ENCODE results near the gene BCAN. TPM values are rescaled to one million over a fixed set of nuclear protein-coding genes. Genes with fewer than 3 reads are reported as not detected.
"Not testable (repeated sequence)": the region's sequence is repeated elsewhere in the genome, so short reads cannot be mapped to it uniquely, and the experiment has no call there.

Gene BCAN
- total RNA-seq, 1 experiment from 2014 or later = not detected

DNA sequence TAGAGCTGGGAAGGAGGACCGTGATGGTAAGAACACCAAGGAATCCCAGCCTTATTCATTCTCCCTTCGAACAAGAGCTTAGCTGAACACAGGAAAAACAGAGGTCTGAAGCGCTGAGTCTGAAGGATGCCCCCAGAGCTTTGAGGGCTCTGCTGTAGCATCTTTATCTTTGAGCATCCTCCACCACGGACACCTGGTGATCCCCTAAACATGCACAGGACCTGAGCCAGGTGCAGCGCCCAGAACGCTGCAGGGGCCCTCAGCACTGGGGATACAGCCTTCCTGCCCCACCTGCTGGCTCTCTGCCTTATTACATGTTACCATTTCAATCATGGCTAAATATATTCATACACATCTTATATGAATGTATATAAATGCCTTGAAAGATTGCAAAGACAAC, 32.9 kb upstream of the BCAN start:
- DNase-seq (ENCODE audit: low read depth) = no peak
- in situ Hi-C loops (cut with HindIII; ENCODE audit: low pct_unique_long_range_greater_than_20kb, low sequenced_read_pairs) = no loop called here

DNA sequence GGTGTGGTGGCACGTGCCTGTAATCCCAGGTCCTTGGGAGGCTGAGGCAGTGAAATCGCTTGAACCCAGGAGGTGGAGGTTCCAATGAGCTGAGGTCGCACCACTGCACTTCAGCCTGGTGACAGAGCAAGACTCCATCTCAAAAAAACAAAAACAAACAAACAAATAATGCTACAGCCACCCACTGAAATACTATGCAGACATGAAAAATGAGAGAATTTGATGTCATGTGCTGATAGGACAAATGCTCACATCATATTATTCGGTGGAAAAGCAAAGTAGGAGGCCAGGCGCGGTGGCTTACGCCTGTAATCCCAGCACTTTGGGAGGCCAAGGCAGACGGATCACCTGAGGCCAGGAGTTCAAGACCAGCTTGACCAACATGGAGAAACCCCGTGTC, 31.8 kb upstream of the BCAN start:
- in situ Hi-C loops (cut with HindIII; ENCODE audit: low pct_unique_long_range_greater_than_20kb, low sequenced_read_pairs); DNase-seq (ENCODE audit: low read depth): not testable (repeated sequence)

DNA sequence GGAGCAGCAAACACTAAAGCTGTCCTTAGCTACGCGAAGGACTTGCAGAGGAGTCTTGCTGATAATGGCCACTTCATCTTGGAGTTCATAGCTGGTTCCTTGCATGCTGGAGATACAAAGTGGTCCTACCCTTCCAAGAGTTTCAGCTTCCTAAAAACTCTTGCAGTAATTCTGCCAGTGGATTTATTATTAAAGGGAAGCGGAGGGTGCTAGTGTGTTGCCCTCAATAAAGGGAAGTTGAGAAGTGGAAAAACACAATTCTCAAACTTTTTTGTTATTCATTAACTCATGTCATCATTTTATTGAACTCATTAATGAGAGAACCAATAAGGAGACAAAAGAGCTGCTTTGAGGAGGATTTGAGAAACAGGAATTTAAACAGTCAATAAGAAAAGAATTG, 29.3 kb upstream of the BCAN start:
- in situ Hi-C loops (cut with HindIII; ENCODE audit: low pct_unique_long_range_greater_than_20kb, low sequenced_read_pairs) = no loop called here
- DNase-seq (ENCODE audit: low read depth) = no peak

DNA sequence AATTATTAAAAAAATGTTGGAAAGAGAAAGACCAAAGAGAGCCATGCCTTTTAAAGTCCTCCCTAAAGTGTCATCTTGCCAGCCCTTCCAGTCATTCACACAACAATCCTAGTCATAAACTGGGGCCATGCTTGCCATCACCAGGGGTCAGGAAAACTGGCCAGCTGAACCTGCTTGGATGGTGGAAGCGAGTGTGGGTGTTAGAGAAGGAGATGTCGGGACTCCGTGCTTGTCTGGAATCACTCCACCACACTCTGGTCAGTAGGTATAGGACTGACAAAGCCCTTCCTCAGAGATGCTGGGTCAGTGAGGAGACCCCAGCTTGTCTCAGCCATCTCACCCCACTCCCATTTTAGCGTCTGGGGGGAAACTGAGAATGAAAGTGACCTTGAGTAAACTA, 26.0 kb upstream of the BCAN start:
- in situ Hi-C loops (cut with HindIII; ENCODE audit: low pct_unique_long_range_greater_than_20kb, low sequenced_read_pairs) = no loop called here
- no peak for DNase-seq (ENCODE audit: low read depth)

DNA sequence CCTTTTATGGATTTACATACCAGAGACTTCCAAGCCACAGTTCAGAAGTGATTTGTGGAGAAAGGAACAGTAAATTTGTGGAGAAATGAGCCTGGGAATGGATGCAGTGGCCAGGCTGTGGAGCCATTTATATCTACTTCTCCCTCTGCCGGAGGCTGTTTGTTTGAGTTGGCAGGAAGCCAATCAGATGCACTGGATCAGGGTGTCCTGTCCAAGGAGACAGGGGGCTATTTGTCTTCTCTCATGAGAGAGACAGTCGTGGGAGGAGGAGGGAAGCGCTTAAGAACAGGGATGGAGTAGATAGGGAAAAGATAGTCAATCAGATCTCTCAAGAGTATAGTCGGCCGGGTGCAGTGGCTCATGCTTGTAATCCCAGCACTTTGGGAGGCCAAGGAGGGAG, 25.5 kb upstream of the BCAN start:
- in situ Hi-C loops (cut with HindIII; ENCODE audit: low pct_unique_long_range_greater_than_20kb, low sequenced_read_pairs) = no loop called here
- DNase-seq (ENCODE audit: low read depth) = peak; percentile 54

DNA sequence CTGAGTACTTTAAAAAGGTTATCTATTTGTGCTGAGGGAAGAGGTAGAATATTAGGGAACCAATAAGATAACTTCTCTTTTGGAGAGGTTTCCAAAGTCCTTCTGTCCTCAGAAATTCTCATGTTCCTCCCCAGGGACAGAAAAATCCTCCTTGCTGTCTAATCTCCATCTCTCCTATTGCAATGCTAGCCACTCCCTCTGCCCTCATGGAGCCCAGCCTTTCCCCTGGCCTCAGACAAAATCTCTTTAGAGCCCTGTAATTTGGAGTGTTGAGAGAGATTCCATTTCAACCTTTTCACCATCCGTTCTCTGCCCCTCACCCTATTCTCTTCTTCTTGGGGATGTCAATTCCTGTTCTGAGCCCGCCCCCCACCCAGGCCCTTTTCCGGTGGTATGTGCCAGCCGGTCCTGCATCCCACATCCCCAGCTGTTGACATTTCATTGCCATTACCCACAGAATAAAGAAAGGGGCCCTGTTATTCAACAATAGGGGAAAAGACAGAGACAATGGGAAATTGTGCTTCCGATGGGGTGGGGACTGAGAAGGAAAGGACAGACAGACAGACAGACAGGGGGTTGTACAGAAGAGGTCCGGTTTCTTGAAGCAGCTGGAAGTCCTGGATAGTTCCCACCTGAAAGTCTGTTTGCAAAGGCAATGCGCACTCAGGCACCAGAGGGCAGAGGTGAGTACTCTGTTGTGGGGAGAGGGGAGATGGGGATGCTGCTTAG, 22.9 kb upstream of the BCAN start, which contains the start of gene HAPLN2:
TSS of gene HAPLN2 (plus strand) at position 563 of the 729 bp plus-strand sequence. CDS start 4,076 bp downstream, outside the sequence.
- in situ Hi-C loops (cut with HindIII; ENCODE audit: low pct_unique_long_range_greater_than_20kb, low sequenced_read_pairs) = no loop called here
- no peak for DNase-seq (ENCODE audit: low read depth)

DNA sequence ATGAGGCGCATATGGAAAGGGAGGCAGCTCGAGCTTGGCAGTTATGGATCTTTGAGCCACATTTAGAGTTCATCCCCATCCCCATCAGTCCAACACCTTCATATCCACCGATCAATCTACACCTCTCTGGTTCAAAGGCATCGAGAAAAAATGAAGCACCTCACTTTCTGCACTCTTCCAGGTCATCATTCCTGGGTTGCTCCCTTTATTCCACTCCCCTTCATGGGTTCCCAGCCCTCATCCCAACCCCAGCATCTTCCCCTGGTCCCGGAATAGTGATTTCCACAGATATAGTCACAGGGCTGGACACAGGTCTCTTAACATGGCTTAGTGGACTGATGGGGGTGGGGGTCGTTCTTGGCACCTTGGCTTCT, 22.3 kb upstream of the BCAN start:
- no peak for DNase-seq (ENCODE audit: low read depth)
- in situ Hi-C loops (cut with HindIII; ENCODE audit: low pct_unique_long_range_greater_than_20kb, low sequenced_read_pairs) = no loop called here

DNA sequence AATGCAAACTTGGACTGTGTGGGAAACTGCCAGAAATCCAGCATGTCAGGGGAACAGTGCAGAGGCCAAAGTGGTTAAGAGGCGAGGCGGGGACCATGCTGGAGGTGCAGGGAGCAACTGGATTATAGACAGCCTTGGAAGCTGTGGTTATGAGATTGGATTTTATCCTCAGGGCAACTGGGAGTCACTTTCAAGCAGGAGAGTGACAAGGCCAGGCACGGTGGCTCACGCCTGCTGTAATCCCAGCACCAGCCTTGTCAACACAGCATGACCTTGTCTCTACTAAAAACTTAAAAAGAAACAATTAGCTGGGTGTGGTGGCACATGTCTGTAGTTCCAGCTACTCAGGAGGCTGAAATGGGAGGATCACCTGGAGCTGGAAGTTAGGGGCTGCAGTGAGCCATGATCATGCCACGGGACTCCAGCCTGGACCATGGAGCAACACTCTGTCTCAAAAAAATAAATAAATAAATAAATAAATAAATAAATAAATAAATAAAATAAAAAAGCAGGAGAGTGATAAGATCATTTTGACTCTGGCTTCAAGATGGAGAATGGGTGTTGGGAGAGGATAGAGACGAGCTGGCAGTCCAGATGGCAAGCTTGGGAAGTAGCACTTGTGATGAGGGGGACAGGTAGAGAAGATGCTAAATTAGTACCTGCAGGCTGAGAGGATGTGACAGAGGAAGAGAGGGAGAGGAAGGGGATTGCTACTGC, 19.2 kb upstream of the BCAN start:
- in situ Hi-C loops (cut with HindIII; ENCODE audit: low pct_unique_long_range_greater_than_20kb, low sequenced_read_pairs) = no loop called here
- DNase-seq (ENCODE audit: low read depth) = no peak

DNA sequence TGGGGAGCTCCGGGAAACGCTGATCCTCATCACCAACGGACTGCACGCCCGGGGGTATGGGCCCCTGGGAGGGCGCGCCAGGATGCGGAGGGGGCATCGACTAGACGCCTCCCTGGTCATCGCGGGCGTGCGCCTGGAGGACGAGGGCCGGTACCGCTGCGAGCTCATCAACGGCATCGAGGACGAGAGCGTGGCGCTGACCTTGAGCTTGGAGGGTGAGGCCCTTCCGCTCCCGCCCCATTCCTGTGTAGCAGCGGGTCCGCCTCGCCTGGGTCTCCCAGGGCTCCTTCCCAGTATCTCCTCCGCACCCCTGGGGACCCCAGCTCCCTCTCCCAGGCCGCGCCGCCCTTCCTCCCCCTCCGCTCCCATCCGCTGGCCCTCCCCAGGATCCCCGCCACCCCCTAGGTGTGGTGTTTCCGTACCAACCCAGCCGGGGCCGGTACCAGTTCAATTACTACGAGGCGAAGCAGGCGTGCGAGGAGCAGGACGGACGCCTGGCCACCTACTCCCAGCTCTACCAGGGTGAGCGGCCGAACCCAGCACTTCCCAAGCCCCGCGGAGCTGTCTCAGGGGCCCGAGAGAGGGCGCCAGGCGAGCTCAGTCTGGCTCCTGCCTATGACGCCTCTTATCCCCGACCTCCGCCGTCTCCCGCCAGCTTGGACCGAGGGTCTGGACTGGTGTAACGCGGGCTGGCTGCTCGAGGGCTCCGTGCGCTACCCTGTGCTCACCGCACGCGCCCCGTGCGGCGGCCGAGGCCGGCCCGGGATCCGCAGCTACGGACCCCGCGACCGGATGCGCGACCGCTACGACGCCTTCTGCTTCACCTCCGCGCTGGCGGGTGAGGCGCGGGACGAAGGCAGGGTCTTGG, 17.7 kb upstream of the BCAN start:
- peak; percentile 35 for DNase-seq (ENCODE audit: low read depth)
- in situ Hi-C loops (cut with HindIII; ENCODE audit: low pct_unique_long_range_greater_than_20kb, low sequenced_read_pairs) = no loop called here

DNA sequence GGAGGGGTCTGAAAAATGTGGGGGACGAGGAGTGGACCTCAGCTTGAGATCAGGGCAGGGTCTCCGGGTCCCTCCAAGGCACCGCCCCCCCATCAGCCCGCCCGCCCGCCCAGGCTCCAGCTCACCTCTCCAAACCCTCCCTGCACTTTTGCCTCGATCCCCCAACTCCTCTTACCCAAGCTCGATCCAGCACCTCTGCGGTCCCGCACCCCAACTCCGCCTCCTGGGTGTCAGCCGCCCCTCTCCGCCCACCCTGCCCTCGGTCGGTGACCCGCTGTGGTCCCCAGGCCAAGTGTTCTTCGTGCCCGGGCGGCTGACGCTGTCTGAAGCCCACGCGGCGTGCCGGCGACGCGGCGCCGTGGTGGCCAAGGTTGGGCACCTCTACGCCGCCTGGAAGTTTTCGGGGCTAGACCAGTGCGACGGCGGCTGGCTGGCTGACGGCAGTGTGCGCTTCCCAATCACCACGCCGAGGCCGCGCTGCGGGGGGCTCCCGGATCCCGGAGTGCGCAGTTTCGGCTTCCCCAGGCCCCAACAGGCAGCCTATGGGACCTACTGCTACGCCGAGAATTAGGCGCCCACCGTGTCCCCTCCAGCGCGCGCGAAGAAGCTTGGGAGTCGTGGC, 17.0 kb upstream of the BCAN start:
- DNase-seq (ENCODE audit: low read depth) = no peak
- in situ Hi-C loops (cut with HindIII; ENCODE audit: low pct_unique_long_range_greater_than_20kb, low sequenced_read_pairs) = no loop called here

DNA sequence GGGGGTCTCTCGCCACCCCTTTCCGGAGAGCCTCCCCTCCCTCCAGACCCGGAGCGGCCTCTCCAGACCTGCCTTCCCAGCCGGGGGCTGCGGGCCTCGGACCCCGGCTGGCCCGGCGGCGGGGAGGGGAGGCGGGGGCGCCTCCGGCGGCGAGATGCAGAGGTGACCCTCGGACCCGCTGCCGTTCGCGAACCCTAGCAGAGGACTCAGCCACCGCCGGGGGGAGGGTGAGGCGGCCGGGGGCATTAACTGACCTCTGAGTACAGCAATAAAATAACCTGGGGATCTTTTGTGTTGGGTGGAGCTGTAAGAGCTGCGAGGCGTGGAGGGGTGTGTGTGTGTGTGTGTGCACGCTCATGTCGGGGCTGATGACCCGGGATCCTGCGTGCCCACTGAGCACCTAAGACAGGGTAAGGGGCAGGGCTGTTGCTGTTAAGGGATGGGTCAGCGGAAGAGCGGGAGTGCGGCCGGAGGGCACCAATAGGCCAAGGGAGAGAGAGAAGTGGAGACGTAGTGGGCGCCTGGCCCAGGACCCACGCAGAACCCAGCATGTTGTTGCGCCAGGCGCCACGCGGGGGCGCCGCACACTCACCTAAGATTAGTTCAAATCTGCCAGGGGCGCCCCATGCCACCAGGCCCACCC, 16.4 kb upstream of the BCAN start:
- in situ Hi-C loops (cut with HindIII; ENCODE audit: low pct_unique_long_range_greater_than_20kb, low sequenced_read_pairs) = no loop called here
- no peak for DNase-seq (ENCODE audit: low read depth)

DNA sequence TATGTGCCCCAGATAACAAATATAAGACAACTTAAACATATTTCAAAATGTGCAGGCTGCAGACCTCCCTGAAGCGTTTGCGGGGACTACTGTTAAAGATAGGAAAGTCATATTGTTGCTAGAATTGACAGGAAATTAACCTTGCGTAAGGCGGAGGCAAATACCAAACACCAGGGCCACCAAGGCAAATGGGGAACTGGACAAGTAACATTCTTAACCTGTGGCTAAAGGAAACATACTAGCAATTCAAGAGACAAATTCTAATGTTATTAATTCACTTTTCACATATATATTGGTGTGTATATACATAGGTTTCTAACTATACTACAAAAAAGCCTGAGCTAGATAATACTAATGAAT, 15.9 kb upstream of the BCAN start:
- no peak for DNase-seq (ENCODE audit: low read depth)
- in situ Hi-C loops (cut with HindIII; ENCODE audit: low pct_unique_long_range_greater_than_20kb, low sequenced_read_pairs) = no loop called here

DNA sequence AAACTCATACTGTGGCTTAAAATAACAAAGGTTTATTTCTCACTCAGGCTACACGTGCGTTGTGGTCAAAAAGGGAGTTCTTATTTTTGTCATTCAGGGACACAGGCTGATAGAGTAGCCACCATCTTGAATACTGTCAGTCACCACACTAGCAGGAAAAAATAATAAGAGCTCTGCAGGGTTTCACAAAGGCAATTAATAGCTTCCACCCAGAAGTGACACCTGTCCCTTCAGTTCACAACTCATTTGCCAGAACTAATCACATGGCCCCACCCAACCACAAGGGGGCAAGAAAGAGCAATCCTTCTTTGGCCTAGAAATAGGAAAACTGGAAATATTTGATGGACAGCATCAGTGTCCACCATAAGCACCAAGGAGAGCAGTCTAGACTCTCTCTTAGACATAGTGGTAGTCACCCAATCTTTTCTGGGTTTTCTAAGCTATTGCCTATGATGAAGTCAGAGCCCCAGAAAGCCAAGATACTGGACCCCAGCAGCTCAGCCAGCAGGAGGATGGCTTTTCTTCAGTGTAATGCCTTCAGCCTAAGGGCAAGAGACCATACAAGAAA, 14.5 kb upstream of the BCAN start:
- in situ Hi-C loops (cut with HindIII; ENCODE audit: low pct_unique_long_range_greater_than_20kb, low sequenced_read_pairs) = no loop called here
- peak; percentile 50 for DNase-seq (ENCODE audit: low read depth)

DNA sequence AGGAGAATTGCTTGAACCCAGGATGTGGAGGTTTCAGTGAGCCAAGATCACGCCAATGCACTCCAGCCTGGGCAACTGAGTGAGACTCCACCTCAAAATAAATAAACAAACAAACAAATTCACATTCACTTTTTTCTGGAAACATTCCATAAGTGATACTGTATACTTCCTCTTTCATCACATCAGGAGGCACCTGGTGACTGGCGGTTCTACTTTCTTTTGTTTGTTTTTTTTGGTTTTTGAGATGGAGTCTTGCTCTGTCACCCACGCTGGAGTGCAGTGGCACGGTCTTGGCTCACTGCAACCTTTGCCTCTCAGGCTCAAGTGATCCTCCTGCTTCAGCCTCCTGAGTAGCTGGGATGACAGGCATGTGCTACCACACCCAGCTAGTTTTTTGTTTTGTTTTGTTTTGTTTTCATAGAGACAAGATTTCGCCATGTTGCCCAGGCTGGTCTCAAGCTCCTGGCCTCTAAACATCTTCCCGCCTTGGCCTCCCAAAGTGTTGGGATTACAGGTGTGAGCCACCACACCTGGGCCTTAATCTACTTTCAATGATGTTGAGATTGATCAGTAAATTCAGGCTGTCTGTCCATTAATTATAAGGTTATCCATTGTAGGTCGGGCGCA, 12.0 kb upstream of the BCAN start:
- in situ Hi-C loops (cut with HindIII; ENCODE audit: low pct_unique_long_range_greater_than_20kb, low sequenced_read_pairs) = no loop called here
- DNase-seq (ENCODE audit: low read depth) = no peak

DNA sequence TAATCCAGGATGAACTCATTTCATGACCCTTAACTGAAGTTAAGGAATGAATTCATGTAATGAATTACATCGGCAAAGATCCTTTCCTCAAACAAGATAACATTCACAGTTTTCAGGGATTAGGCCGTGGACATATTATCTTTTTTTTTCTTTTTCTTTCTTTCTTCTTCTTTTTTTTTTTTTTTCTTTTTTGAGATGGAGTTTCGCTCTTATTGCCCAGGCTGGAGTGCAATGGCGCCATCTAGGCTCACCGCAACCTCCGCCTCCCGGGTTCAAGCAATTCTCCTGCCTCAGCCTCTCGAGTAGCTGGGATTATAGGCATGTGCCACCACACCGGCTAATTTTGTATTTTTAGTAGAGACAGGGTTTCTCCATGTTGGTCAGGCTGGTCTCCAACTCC, 10.8 kb upstream of the BCAN start:
- DNase-seq (ENCODE audit: low read depth); in situ Hi-C loops (cut with HindIII; ENCODE audit: low pct_unique_long_range_greater_than_20kb, low sequenced_read_pairs): not testable (repeated sequence)

DNA sequence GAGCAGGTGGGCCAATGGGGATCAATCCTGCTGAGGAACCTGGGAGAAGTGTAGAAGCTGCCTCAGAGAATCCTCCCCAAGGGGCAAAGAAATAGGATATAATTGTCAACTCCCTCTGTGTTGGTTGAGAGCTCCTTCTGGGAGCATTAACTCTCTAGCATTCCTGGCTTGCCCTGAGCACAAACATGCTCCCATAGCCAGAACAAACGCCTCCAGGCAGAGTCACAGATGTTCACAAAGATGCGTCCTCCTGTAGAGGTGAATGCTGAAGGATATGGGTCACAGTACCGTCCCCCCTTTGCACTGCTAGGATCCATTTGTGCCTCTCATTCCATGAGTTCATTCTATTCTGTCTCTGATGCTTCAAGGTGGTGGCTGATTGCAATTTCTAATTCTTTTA, 9.6 kb upstream of the BCAN start:
- DNase-seq (ENCODE audit: low read depth) = no peak
- in situ Hi-C loops (cut with HindIII; ENCODE audit: low pct_unique_long_range_greater_than_20kb, low sequenced_read_pairs) = no loop called here

DNA sequence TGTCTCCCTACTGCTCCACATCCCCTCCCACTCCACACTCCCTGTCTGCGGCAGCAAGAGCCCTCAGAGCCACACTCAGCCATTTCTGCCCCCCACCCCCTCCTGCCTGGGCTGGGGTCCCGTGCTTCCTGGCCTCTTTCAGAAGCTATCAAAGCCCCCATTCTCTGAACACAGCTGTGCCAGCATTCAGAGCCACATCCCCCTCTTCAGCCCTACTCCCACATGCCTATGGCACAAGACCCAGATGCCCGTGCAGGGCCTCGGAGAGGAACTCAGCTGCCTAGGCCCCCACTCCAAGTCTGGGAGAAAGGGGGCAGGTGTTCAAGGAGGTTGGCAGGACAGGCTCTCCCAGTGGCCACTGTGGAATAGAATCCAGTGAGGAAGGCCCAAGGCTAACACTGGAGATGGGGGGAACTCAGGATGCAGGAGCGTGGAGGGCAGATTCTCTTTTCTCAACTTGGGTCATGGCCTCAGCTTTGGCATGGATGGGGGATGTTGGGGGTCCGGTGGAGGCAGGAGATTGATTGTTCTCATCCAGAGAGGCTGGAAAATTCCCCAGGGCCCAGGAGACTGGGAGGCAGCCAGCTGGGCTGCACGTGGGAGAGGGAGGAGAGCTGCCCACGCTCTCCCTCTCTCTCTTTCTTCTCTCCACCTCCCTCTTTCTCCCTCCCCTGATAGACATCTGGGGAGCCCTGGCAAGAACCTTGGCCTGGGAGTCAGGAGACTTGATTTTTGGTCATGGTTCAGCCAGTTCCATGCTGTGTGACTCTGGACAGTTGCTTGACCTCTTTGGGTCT, 3.5 kb upstream of the BCAN start:
- in situ Hi-C loops (cut with HindIII; ENCODE audit: low pct_unique_long_range_greater_than_20kb, low sequenced_read_pairs) = no loop called here
- no peak for DNase-seq (ENCODE audit: low read depth)
